ENCODE results near the gene PKD1L1.

The PKD1L1 gene

GRCh38 chr7:47939425-47940036, 8.7 kb downstream of the PKD1L1 start:
- Histone ChIP-seq H3K4me1 (ENCODE audit: insufficient read depth, low read length) (peaks cover 23% of the 10 kb centered on the region), H3K27me3 (ENCODE audit: insufficient read depth, low read length) (no peaks in the 10 kb centered on the region), H3K9me3 (ENCODE audit: low read length) (no peaks in the 10 kb centered on the region), H2AFZ (ENCODE audit: low read depth, low read length) (no peak overlapping the region), H3K36me3 (ENCODE audit: insufficient read depth, low read length) (no peaks in the 10 kb centered on the region), H3K4me3 (ENCODE audit: low read length) (no peak overlapping the region)

- no peak overlapping the region for H2AFZ ChIP-seq (ENCODE audit: low read depth, low read length)
- peaks cover 23% of the 10 kb centered on the region for H3K4me1 ChIP-seq (ENCODE audit: insufficient read depth, low read length)
- H3K36me3 ChIP-seq (ENCODE audit: insufficient read depth, low read length) = no peaks in the 10 kb centered on the region
- H3K27me3 ChIP-seq (ENCODE audit: insufficient read depth, low read length) = no peaks in the 10 kb centered on the region
- H3K9me3 ChIP-seq (ENCODE audit: low read length) = no peaks in the 10 kb centered on the region
- no peak overlapping the region for H3K4me3 ChIP-seq (ENCODE audit: low read length)
These were observed 9.6 kb downstream of the PKD1L1 start for GRCh38 chr7:47938574-47939165.

GRCh38 chr7:47937711-47938573, 10.3 kb downstream of the PKD1L1 start:
- Histone ChIP-seq H3K36me3 (ENCODE audit: insufficient read depth, low read length) (no peaks in the 10 kb centered on the region), H3K27me3 (ENCODE audit: insufficient read depth, low read length) (no peaks in the 10 kb centered on the region), H2AFZ (ENCODE audit: low read depth, low read length) (no peak overlapping the region), H3K4me3 (ENCODE audit: low read length) (no peak overlapping the region), H3K4me1 (ENCODE audit: insufficient read depth, low read length) (peaks cover 23% of the 10 kb centered on the region), H3K9me3 (ENCODE audit: low read length) (no peaks in the 10 kb centered on the region)

GRCh38 chr7:47937065-47937687, 11.1 kb downstream of the PKD1L1 start:
- Histone ChIP-seq H3K9me3 (ENCODE audit: low read length) (no peaks in the 10 kb centered on the region), H2AFZ (ENCODE audit: low read depth, low read length) (no peak overlapping the region), H3K27me3 (ENCODE audit: insufficient read depth, low read length) (no peaks in the 10 kb centered on the region), H3K36me3 (ENCODE audit: insufficient read depth, low read length) (no peaks in the 10 kb centered on the region), H3K4me3 (ENCODE audit: low read length) (no peak overlapping the region), H3K4me1 (ENCODE audit: insufficient read depth, low read length) (peaks cover 23% of the 10 kb centered on the region)

- H3K4me1 ChIP-seq (ENCODE audit: insufficient read depth, low read length) = peaks cover 23% of the 10 kb centered on the region
- no peak overlapping the region for H3K4me3 ChIP-seq (ENCODE audit: low read length)
- no peaks in the 10 kb centered on the region for H3K36me3 ChIP-seq (ENCODE audit: insufficient read depth, low read length)
- no peaks in the 10 kb centered on the region for H3K9me3 ChIP-seq (ENCODE audit: low read length)
- H2AFZ ChIP-seq (ENCODE audit: low read depth, low read length) = no peak overlapping the region
- no peaks in the 10 kb centered on the region for H3K27me3 ChIP-seq (ENCODE audit: insufficient read depth, low read length)
These were observed 11.9 kb downstream of the PKD1L1 start for GRCh38 chr7:47936323-47936722.

GRCh38 chr7:47935336-47935735, 12.9 kb downstream of the PKD1L1 start:
- H3K36me3 ChIP-seq (ENCODE audit: insufficient read depth, low read length) = no peaks in the 10 kb centered on the region
- H3K4me1 ChIP-seq (ENCODE audit: insufficient read depth, low read length) = peaks cover 21% of the 10 kb centered on the region
- no peaks in the 10 kb centered on the region for H3K9me3 ChIP-seq (ENCODE audit: low read length)
- H3K4me3 ChIP-seq (ENCODE audit: low read length) = no peak overlapping the region
- no peak overlapping the region for H2AFZ ChIP-seq (ENCODE audit: low read depth, low read length)
- H3K27me3 ChIP-seq (ENCODE audit: insufficient read depth, low read length) = no peaks in the 10 kb centered on the region

- H2AFZ ChIP-seq (ENCODE audit: low read depth, low read length) = no peak overlapping the region
- no peaks in the 10 kb centered on the region for H3K36me3 ChIP-seq (ENCODE audit: insufficient read depth, low read length)
- no peaks in the 10 kb centered on the region for H3K9me3 ChIP-seq (ENCODE audit: low read length)
- no peak overlapping the region for H3K4me3 ChIP-seq (ENCODE audit: low read length)
- no peaks in the 10 kb centered on the region for H3K27me3 ChIP-seq (ENCODE audit: insufficient read depth, low read length)
- peaks cover 20% of the 10 kb centered on the region for H3K4me1 ChIP-seq (ENCODE audit: insufficient read depth, low read length)
These were observed 13.4 kb downstream of the PKD1L1 start for GRCh38 chr7:47934831-47935230.

GRCh38 chr7:47933215-47933614, 15.1 kb downstream of the PKD1L1 start:
- Histone ChIP-seq H3K27me3 (ENCODE audit: insufficient read depth, low read length) (no peaks in the 10 kb centered on the region), H3K4me3 (ENCODE audit: low read length) (no peak overlapping the region), H3K36me3 (ENCODE audit: insufficient read depth, low read length) (no peaks in the 10 kb centered on the region), H3K9me3 (ENCODE audit: low read length) (no peaks in the 10 kb centered on the region), H2AFZ (ENCODE audit: low read depth, low read length) (no peak overlapping the region), H3K4me1 (ENCODE audit: insufficient read depth, low read length) (peaks cover 20% of the 10 kb centered on the region)

- H2AFZ ChIP-seq (ENCODE audit: low read depth, low read length) = no peak overlapping the region
- H3K4me3 ChIP-seq (ENCODE audit: low read length) = no peak overlapping the region
- no peaks in the 10 kb centered on the region for H3K9me3 ChIP-seq (ENCODE audit: low read length)
- H3K27me3 ChIP-seq (ENCODE audit: insufficient read depth, low read length) = no peaks in the 10 kb centered on the region
- H3K36me3 ChIP-seq (ENCODE audit: insufficient read depth, low read length) = no peaks in the 10 kb centered on the region
- H3K4me1 ChIP-seq (ENCODE audit: insufficient read depth, low read length) = peaks cover 18% of the 10 kb centered on the region
These were observed 15.7 kb downstream of the PKD1L1 start for GRCh38 chr7:47932466-47933037.

GRCh38 chr7:47932016-47932415, 16.2 kb downstream of the PKD1L1 start:
- Histone ChIP-seq H3K36me3 (ENCODE audit: insufficient read depth, low read length) (no peaks in the 10 kb centered on the region), H3K4me1 (ENCODE audit: insufficient read depth, low read length) (peaks cover 14% of the 10 kb centered on the region), H2AFZ (ENCODE audit: low read depth, low read length) (no peak overlapping the region)

GRCh38 chr7:47931005-47932004, 17.0 kb downstream of the PKD1L1 start:
- Histone ChIP-seq H3K4me3 (ENCODE audit: low read length) (no peak overlapping the region), H3K4me1 (ENCODE audit: insufficient read depth, low read length) (peaks cover 7% of the 10 kb centered on the region), H3K36me3 (ENCODE audit: insufficient read depth, low read length) (no peaks in the 10 kb centered on the region), H2AFZ (ENCODE audit: low read depth, low read length) (no peak overlapping the region), H3K27me3 (ENCODE audit: insufficient read depth, low read length) (no peaks in the 10 kb centered on the region), H3K9me3 (ENCODE audit: low read length) (no peaks in the 10 kb centered on the region)

More at GRCh38 chr7:47932016-47932415, 16.2 kb downstream of the PKD1L1 start:
- Histone ChIP-seq H3K9me3 (ENCODE audit: low read length) (no peaks in the 10 kb centered on the region), H3K27me3 (ENCODE audit: insufficient read depth, low read length) (no peaks in the 10 kb centered on the region), H3K4me3 (ENCODE audit: low read length) (no peak overlapping the region)

GRCh38 chr7:47924266-47924665, 24.0 kb downstream of the PKD1L1 start:
- Histone ChIP-seq H3K9me3 (ENCODE audit: low read length) (no peaks in the 10 kb centered on the region), H2AFZ (ENCODE audit: low read depth, low read length) (no peak overlapping the region), H3K36me3 (ENCODE audit: insufficient read depth, low read length) (no peaks in the 10 kb centered on the region), H3K4me3 (ENCODE audit: low read length) (no peak overlapping the region), H3K27me3 (ENCODE audit: insufficient read depth, low read length) (no peaks in the 10 kb centered on the region), H3K4me1 (ENCODE audit: insufficient read depth, low read length) (no peaks in the 10 kb centered on the region)
